ENCODE measurements around the gene GRM1.

GRM1 gene

GRCh38 chr6:146066506-146066905 lies 37.6 kb downstream of the GRM1 start:
- TF ChIP-seq GATA2 (IDR thresholded peaks at IDR 0.05; ENCODE audit: low read depth, low read length) (no peak), GATA3 (IDR thresholded peaks at IDR 0.05; ENCODE audit: low read depth, low read length) (no peak)

- TF ChIP-seq GATA2 (IDR thresholded peaks at IDR 0.05; ENCODE audit: low read depth, low read length) (no peak), GATA3 (IDR thresholded peaks at IDR 0.05; ENCODE audit: low read depth, low read length) (no peak)
These were observed 42.9 kb downstream of the GRM1 start for GRCh38 chr6:146071781-146072180.

DNA sequence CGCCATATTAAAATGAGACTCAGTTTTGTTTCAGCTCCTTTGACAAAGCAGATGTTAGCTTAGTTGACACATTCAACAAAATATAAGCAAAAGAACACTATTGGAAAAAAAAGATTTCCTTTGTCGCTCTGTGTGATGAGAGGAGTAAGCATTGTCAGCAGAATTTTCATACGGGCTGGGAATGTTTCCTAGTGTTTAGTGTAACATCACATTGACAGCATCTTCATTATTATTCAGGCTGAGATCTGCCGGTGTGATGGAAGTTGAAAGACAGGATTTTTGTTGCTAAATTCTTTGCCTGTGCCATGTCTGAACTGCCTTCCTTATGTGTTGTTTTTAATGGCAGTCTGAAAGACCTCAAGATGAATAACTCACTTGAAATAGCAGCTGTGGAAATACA lies 49.1 kb downstream of the GRM1 start:
- TF ChIP-seq GATA3 (IDR thresholded peaks at IDR 0.05; ENCODE audit: low read depth, low read length) = no peak
- TF ChIP-seq GATA2 (IDR thresholded peaks at IDR 0.05; ENCODE audit: low read depth, low read length) = no peak

- TF ChIP-seq GATA3 (IDR thresholded peaks at IDR 0.05; ENCODE audit: low read depth, low read length) = no peak
- no peak for TF ChIP-seq GATA2 (IDR thresholded peaks at IDR 0.05; ENCODE audit: low read depth, low read length)
These were observed 58.5 kb downstream of the GRM1 start for GRCh38 chr6:146087386-146087785.

DNA sequence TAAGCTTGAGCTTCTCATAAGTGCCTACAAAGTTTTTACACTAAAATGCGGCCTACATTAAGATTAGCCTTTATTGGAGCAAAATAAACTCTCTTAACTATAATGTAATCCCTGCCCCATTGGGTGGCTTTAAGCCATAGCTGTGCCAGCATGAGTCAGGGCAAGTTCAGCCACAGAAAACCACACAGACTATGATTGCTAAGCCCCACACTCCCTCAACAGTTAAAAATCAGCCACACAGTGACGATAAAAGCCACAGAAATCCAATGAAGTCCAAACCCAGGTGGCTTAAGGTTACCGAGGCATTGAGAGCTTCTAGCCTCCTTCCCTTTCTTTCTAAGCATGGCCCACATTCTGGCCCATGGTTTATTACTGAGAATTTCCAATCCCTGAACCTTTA lies 61.6 kb downstream of the GRM1 start:
- no peak for TF ChIP-seq GATA3 (IDR thresholded peaks at IDR 0.05; ENCODE audit: low read depth, low read length)
- no peak for TF ChIP-seq GATA2 (IDR thresholded peaks at IDR 0.05; ENCODE audit: low read depth, low read length)

DNA sequence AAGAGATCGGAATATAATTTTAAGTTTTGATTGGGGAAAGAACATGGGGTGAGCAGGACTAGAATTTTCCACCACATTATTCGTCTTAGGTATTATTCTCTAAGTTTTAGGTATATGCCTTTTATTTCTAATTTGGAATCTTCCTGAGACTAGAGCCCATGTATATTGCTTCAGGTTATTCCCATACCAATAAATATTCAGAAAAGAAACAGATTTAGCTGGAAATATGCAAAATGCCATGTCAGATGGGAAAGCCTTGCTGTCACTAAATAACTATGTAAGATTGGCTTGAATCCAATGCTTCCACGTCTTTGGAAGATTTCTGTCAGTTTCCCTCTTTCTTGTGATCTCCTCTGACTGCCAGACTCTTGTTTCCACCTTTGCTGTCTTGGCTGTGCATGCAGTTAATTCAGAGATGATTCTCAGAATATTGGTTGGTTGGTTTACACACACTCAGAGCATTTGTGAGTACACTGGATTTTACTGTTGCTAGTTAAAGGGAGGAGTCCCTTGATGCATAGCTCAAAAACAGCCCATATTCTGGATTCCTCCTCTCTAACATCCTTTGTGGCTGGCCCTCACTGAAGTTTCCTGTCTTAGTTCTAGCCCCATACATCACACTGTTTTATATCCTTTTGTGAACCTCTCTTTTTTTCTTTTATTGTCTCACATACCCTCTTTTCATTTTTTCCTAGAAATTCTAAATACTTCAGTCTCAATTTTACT lies 64.3 kb downstream of the GRM1 start:
- TF ChIP-seq GATA3 (IDR thresholded peaks at IDR 0.05; ENCODE audit: low read depth, low read length) (no peak), GATA2 (IDR thresholded peaks at IDR 0.05; ENCODE audit: low read depth, low read length) (no peak)

DNA sequence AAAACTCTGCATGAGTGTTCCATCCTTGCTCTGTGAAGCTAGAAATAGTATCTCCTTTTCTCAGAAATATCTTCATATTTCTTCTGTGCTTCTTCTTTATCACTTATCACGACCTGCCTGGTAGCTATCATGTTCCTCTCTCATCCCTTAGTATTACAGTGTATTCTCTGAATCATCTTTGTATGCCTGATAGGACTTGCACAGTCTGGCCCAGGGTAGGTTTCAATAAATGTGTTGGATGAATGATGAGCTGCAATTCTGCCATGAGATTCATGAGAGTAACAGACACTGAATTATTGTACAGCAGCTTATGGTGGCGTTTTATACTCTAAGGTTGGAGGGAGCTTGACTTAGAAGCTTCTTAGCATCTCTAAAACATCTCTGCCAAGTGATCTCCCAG lies 66.6 kb downstream of the GRM1 start:
- no peak for TF ChIP-seq GATA3 (IDR thresholded peaks at IDR 0.05; ENCODE audit: low read depth, low read length)
- no peak for TF ChIP-seq GATA2 (IDR thresholded peaks at IDR 0.05; ENCODE audit: low read depth, low read length)

GRCh38 chr6:146097586-146097985 lies 68.7 kb downstream of the GRM1 start:
- TF ChIP-seq GATA2 (IDR thresholded peaks at IDR 0.05; ENCODE audit: low read depth, low read length) = no peak
- no peak for TF ChIP-seq GATA3 (IDR thresholded peaks at IDR 0.05; ENCODE audit: low read depth, low read length)

DNA sequence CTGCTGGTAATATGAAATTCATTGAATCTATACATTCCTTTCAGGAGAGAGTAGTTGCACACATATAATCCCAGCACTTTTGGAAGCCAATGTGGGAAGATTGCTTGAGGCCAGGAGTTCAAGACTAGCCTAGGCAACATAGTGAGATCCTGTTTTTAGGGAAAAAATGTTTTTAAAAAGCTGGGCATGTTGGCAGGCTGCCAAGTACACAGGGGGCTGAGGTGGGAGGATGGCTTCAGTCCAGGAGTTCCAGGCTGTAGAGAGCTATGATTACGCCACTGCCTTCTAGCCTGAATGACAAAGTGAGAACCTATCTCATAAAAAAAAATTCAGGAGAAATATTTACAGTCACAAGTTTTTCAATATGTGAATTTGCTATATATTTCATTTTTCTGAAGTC lies 71.9 kb downstream of the GRM1 start:
- TF ChIP-seq GATA2 (IDR thresholded peaks at IDR 0.05; ENCODE audit: low read depth, low read length) (no peak), GATA3 (IDR thresholded peaks at IDR 0.05; ENCODE audit: low read depth, low read length) (no peak)

DNA sequence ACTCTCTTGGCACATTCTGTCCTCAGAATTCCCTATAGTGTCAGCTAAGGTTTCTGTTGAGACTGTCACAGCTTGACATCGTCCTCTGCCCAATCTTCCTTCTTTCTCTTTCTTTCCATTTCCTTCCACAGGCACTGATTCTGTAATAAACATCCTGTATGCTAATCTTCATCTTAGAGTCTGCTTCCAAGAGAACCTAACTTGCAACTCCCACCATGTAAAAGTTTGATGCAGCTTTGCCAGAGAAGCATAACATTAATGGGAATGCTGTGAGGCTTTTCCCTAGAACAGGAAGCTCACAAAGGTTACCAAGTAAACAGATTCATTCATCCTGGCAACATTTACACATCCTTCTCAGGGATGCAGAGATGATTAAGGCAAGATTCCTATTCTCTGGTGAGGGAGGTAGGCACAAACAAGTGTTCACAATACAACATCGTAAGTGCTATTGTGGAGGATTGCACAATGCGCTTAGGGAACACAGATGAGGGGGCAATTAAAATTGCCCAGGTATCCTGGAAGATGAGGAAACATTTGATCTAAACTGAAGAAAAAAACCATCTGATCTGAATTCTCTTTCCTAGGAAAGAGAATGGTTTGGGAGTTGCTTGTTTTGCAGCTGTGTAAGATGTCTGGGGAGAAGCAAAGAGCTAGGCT lies 74.7 kb downstream of the GRM1 start:
- no peak for TF ChIP-seq GATA3 (IDR thresholded peaks at IDR 0.05; ENCODE audit: low read depth, low read length)
- TF ChIP-seq GATA2 (IDR thresholded peaks at IDR 0.05; ENCODE audit: low read depth, low read length) = no peak

GRCh38 chr6:146106532-146106931 lies 77.7 kb downstream of the GRM1 start:
- no peak for TF ChIP-seq GATA2 (IDR thresholded peaks at IDR 0.05; ENCODE audit: low read depth, low read length)
- no peak for TF ChIP-seq GATA3 (IDR thresholded peaks at IDR 0.05; ENCODE audit: low read depth, low read length)

DNA sequence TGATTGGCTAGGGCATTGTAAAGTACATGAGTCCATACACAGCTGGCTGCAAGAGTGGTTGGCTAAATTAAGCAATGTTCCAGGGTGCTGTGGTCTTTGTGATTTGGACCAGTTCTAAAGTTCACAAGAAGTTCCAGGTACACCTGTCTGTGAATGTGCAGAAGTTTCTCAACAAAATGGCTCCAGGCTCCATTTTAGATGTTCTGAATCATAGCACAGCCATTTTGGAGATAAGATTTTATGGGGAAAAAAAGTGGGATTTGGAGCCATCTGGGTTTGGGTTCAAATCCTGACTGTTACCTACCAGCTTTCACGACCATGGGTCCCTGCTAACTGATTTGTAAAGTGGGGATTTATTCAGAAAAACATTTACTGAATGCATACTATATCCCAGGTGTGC lies 82.1 kb downstream of the GRM1 start:
- TF ChIP-seq GATA3 (IDR thresholded peaks at IDR 0.05; ENCODE audit: low read depth, low read length) (no peak), GATA2 (IDR thresholded peaks at IDR 0.05; ENCODE audit: low read depth, low read length) (no peak)

DNA sequence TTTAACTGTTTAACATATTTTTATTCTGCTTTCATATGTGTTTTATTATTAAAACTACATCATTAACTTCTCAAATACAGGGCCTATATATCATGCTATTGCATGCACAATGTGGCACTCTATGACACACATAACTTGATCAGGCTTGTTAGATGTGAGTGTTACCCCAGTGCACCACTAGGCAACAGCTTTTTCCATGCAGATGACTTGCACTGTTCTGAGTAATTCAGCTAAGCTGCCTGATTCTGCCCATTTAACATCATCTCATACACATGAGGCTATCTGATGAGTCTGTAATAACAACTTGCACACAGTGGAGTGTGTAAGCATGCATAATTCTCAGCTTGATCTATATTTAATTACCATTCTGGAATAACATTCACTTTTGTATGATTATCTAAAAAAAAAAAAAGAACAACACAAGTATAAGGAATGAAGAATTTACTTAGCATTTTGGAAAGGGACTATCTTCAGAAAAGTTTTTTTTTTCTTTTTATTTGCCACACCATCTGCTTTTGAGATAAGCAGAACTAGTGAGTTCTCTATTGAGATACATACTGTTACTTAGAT lies 83.1 kb downstream of the GRM1 start:
- TF ChIP-seq GATA2 (IDR thresholded peaks at IDR 0.05; ENCODE audit: low read depth, low read length) = no peak

DNA sequence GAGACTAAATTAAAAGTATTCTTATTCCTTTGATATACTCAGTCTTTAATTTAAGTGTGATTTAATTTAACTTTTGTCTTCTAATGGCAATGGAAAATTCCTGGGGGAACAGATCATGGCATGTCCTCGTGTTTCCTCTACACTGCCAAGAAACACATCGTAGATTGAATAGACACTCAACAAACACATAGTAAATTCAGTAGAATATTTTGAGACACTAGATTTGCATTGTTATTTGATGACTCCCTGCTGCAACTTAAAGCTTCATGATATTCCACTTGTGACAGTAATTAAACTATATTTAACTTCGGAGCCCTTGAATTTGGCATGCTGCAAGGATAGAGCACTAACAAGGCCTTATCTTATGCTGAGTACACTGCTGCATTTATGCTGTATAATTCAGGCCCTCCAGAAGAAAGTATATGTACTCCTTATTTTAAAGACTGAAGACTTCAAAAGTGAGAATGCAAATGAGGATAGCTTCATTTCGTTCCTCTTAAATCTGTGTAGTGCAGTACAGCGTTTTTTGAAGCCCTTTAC lies 84.3 kb downstream of the GRM1 start:
- TF ChIP-seq GATA2 (IDR thresholded peaks at IDR 0.05; ENCODE audit: low read depth, low read length) (no peak), GATA3 (IDR thresholded peaks at IDR 0.05; ENCODE audit: low read depth, low read length) (no peak)

- TF ChIP-seq GATA3 (IDR thresholded peaks at IDR 0.05; ENCODE audit: low read depth, low read length) = no peak
- TF ChIP-seq GATA2 (IDR thresholded peaks at IDR 0.05; ENCODE audit: low read depth, low read length) = no peak
These were observed 94.8 kb downstream of the GRM1 start for GRCh38 chr6:146123616-146124015.

Data from SH-SY5Y (cell line).